Calu3 (cell line): ENCODE results near the gene BMI1. TPM values are rescaled to one million over a fixed set of nuclear protein-coding genes. Genes with fewer than 3 reads are reported as not detected.

ENCODE experiments used
- BruUV-seq: library from RNA; stranded (reverse); fragments of 400-500 nt; replicated peaks from 2 replicates; lab custom pipeline; 2021; lab: Mats Ljungman, UMichigan
- CTCF ChIA-PET: fragments of 300-600 bp; sonication (Branson Sonifier 250); formaldehyde crosslinking; loops from one replicate; lab custom pipeline; 2022; ENCODE audit warnings: antibody characterized with exemption; lab: Charles Lee
- DNase-seq: peaks from one replicate; pipeline ENCODE4 v3.0.0; 2022
- H3K27ac Mint-ChIP-seq: one replicate; pipeline ENCODE4 v1.8.0; 2022; ENCODE audit warnings: mixed read lengths; ENCODE audit not compliant: unreplicated experiment
- H3K27me3 Mint-ChIP-seq: one replicate; pipeline ENCODE4 v1.8.0; 2022; ENCODE audit warnings: mixed read lengths; ENCODE audit not compliant: unreplicated experiment
- H3K36me3 Mint-ChIP-seq: one replicate; pipeline ENCODE4 v1.8.0; 2022; ENCODE audit warnings: mild to moderate bottlenecking, moderate library complexity, mixed read lengths; ENCODE audit not compliant: insufficient read depth, unreplicated experiment
- H3K4me1 Mint-ChIP-seq: one replicate; pipeline ENCODE4 v1.8.0; 2022; ENCODE audit warnings: mild to moderate bottlenecking, low read depth, mixed read lengths; ENCODE audit not compliant: unreplicated experiment
- H3K4me3 Mint-ChIP-seq: one replicate; pipeline ENCODE4 v1.8.0; 2022; ENCODE audit warnings: mild to moderate bottlenecking, low read depth, moderate library complexity, mixed read lengths; ENCODE audit not compliant: unreplicated experiment
- H3K9me3 Mint-ChIP-seq: one replicate; pipeline ENCODE4 v1.8.0; 2022; ENCODE audit warnings: low read depth, mixed read lengths; ENCODE audit not compliant: unreplicated experiment
- CTCF ChIP-seq: fragments of 200-600 bp; IDR thresholded peaks from one replicate; pipeline ENCODE4 v1.8.0; 2022; ENCODE audit warnings: antibody characterized with exemption; ENCODE audit not compliant: unreplicated experiment
- intact Hi-C: fragments of 100-400 bp; cut with micrococcal nuclease; formaldehyde crosslinking; loops from one replicate; pipeline ENCODE4 v1.10.0; 2022; ENCODE audit not compliant: unreplicated experiment
- total RNA-seq: library from RNA; stranded (reverse); gene quantifications from 2 replicates; pipeline ENCODE4 v1.2.3, GENCODE V29; 2022

The BMI1 gene
- total RNA-seq, 1 experiment from 2014 or later, result 41.6 TPM

- H3K4me3 Mint-ChIP-seq, result no peak overlapping the region
- BruUV-seq, result no TSS peak
- CTCF ChIA-PET, result no interaction called here
- no peak overlapping the region for H3K27ac Mint-ChIP-seq
- no peaks in the 10 kb centered on the region for H3K9me3 Mint-ChIP-seq
- intact Hi-C loops, result no loop called here
- no peaks in the 10 kb centered on the region for H3K27me3 Mint-ChIP-seq
- TF ChIP-seq CTCF, result no peak
- H3K4me1 Mint-ChIP-seq, result no peaks in the 10 kb centered on the region
- H3K36me3 Mint-ChIP-seq, result peaks cover 8% of the 10 kb centered on the region
- DNase-seq, result no peak
Measured at GRCh38 chr10:22310928-22311327, 10.0 kb upstream of the BMI1 start.

DNA sequence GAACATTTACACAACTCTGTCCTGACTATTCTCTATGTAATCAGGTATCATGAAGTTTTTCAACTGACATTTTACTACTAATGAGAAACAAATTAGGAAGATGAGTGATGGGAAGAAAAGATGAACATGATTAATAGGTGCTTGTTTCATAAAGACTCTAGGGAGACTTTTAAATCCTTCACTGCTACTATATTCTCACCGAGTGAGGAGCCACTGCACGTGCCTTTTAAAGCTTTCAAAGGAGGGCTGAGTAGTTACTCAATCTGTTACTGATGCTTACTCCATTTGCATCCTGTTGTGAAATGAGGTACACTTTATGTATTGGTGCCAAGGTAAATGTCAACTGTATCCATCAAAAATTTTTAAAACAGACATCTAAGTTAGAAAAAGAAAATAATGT, 6.0 kb upstream of the BMI1 start:
- intact Hi-C loops, result loop anchor here (5.0 kb wide), 2 partner anchors 88 to 313 kb away; partner anchors contain the start of gene DNAJC1

DNA sequence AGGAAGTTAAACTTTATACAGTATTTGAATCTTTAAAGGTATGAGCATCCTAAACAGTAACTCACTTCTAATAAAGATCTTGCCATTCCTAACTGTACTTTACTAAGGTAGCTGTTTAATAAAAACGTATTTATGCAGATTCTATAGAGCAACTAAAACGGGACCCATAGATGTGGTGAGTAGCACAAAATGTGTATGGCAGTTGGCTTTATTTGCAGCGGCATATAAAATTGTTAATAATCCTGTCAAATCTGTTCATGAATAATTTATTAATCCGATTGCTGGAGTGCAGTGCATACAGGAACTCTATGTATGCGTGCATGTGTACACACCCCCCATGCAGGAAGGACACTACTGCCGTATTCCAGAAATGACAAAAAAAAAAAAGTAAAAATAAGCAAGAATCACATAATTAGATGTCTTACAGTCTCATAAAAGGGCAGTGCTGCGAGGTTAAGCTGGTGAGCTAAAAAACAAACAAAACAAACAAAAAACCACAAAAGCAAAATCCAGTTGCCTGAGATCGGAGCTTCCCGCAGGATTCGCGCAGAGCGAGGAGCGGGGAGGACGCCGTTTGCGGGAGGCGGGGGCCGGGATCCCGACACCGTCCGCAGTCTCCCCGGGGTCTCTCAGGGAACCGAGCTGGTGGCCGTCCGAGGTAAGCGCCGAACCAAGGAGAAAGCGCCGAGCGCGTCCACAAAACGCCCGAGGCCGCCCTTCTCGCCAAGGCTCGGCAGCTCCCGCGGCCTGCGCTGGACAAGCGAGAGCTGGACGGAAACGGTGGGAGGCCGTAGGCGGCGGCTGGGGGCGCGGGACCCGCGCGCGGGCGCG, 5.2 kb upstream of the BMI1 start:
- no peaks in the 10 kb centered on the region for H3K27me3 Mint-ChIP-seq
- CTCF ChIA-PET, result interaction anchor here (0.8 to 0.9 kb wide), 3 partner anchors 25 to 312 kb away, joined by 3 to 5 read pairs (median 4); no protein-coding TSS in a partner anchor
- intact Hi-C loops, result loop anchor here (5.0 kb wide), 2 partner anchors 88 to 313 kb away; partner anchors contain the start of gene DNAJC1
- H3K36me3 Mint-ChIP-seq, result peaks cover 30% of the 10 kb centered on the region
- H3K27ac Mint-ChIP-seq, result peak overlapping the region; percentile 98
- H3K4me1 Mint-ChIP-seq, result no peaks in the 10 kb centered on the region
- no TSS peak for BruUV-seq
- no peak for TF ChIP-seq CTCF
- H3K9me3 Mint-ChIP-seq, result no peaks in the 10 kb centered on the region
- no peak for DNase-seq
- peak overlapping the region; percentile 86 for H3K4me3 Mint-ChIP-seq

More for the DNA sequence above, 6.0 kb upstream of the BMI1 start:
- no peak for DNase-seq
- Mint-ChIP-seq H3K9me3 (no peaks in the 10 kb centered on the region), H3K36me3 (peaks cover 23% of the 10 kb centered on the region), H3K27me3 (no peaks in the 10 kb centered on the region), H3K4me3 (no peak overlapping the region), H3K4me1 (no peaks in the 10 kb centered on the region), H3K27ac (no peak overlapping the region)
- CTCF ChIA-PET, result no interaction called here
- TF ChIP-seq CTCF, result no peak
- BruUV-seq, result no TSS peak

GRCh38 chr10:22316286-22317075, 4.4 kb upstream of the BMI1 start, which contains the start of gene COMMD3:
Gene COMMD3, plus strand, starts transcription at chr10:22316388. Its CDS starts 30 bp downstream, at chr10:22316418.
- Mint-ChIP-seq H3K27me3 (no peaks in the 10 kb centered on the region), H3K27ac (peak within 1 kb of the TSS; percentile 98), H3K4me1 (no peaks in the 10 kb centered on the region), H3K4me3 (peak within 1 kb of the TSS; percentile 86), H3K36me3 (peaks cover 36% of the 10 kb centered on the region), H3K9me3 (no peaks in the 10 kb centered on the region)
- BruUV-seq, result no TSS peak
- CTCF ChIA-PET, result interaction anchor here (0.5 to 0.9 kb wide), 4 partner anchors 24 to 312 kb away, joined by 3 to 5 read pairs (median 4); no protein-coding TSS in a partner anchor
- intact Hi-C loops, result loop anchor here (5.0 kb wide), 2 partner anchors 89 to 314 kb away; partner anchors contain the start of gene DNAJC1
- DNase-seq, result peak; percentile 80
- no peak for TF ChIP-seq CTCF
